HepG2 (cell line): ENCODE results near the gene PPP1R13L. TPM values are rescaled to one million over a fixed set of nuclear protein-coding genes. Genes with fewer than 3 reads are reported as not detected.

Experiments
- CC2D1A ChIP-seq: sonication (generic); formaldehyde crosslinking; IDR thresholded peaks from 2 replicates; pipeline ENCODE4 v1.8.1; 2023; ENCODE audit warnings: mild to moderate bottlenecking, missing genetic modification reagents
- HDAC2 ChIP-seq: sonication (generic); formaldehyde crosslinking; IDR thresholded peaks from 2 replicates; pipeline ENCODE4 v1.4.0; 2020; ENCODE audit warnings: missing genetic modification reagents
- HINFP ChIP-seq: sonication (generic); formaldehyde crosslinking; IDR thresholded peaks from 2 replicates; pipeline ENCODE4 v1.4.0; 2020; ENCODE audit warnings: low read depth, mild to moderate bottlenecking, missing genetic modification reagents
- KLF12 ChIP-seq: sonication (generic); formaldehyde crosslinking; IDR thresholded peaks from 2 replicates; pipeline ENCODE4 v1.4.0; 2020; ENCODE audit warnings: missing genetic modification reagents, borderline replicate concordance
- NCOA5 ChIP-seq: sonication (generic); formaldehyde crosslinking; IDR thresholded peaks from 2 replicates; pipeline ENCODE4 v1.4.0; 2020; ENCODE audit warnings: missing genetic modification reagents
- PAXIP1 ChIP-seq: sonication (generic); formaldehyde crosslinking; conservative IDR thresholded peaks from 2 replicates; pipeline ENCODE4 v1.4.0; 2020; ENCODE audit warnings: mild to moderate bottlenecking, missing genetic modification reagents, moderate library complexity
- RAD51 ChIP-seq: fragments of 450-650 bp; IDR thresholded peaks from 2 replicates; pipeline ENCODE4 v1.6.1; 2016; ENCODE audit warnings: borderline replicate concordance
- SP5 ChIP-seq: IDR thresholded peaks from 2 replicates; pipeline ENCODE4 v1.6.1; 2016; ENCODE audit warnings: low read depth, borderline replicate concordance
- THRA ChIP-seq: sonication (generic); formaldehyde crosslinking; IDR thresholded peaks from 2 replicates; pipeline ENCODE4 v1.4.0; 2020; ENCODE audit warnings: missing genetic modification reagents, borderline replicate concordance
- ZBTB8A ChIP-seq: sonication (generic); formaldehyde crosslinking; IDR thresholded peaks from 2 replicates; pipeline ENCODE4 v1.4.0; 2020; ENCODE audit warnings: mild to moderate bottlenecking, low read depth, missing genetic modification reagents, borderline replicate concordance
- ZNF274 ChIP-seq: sonication (generic); formaldehyde crosslinking; IDR thresholded peaks from 2 replicates; pipeline ENCODE4 v1.5.1; 2020; ENCODE audit warnings: mild to moderate bottlenecking, missing genetic modification reagents
- ZNF333 ChIP-seq: sonication (generic); formaldehyde crosslinking; IDR thresholded peaks from 2 replicates; pipeline ENCODE4 v1.4.0; 2020; ENCODE audit warnings: mild to moderate bottlenecking, missing genetic modification reagents, borderline replicate concordance
- ZNF430 ChIP-seq: sonication (generic); formaldehyde crosslinking; IDR thresholded peaks from 2 replicates; pipeline ENCODE4 v1.9.0; 2021; ENCODE audit warnings: mild to moderate bottlenecking, missing genetic modification reagents
- ZNF441 ChIP-seq: sonication (generic); formaldehyde crosslinking; IDR thresholded peaks from 2 replicates; pipeline ENCODE4 v1.7.0; 2021; ENCODE audit warnings: missing genetic modification reagents, borderline replicate concordance
- ZNF574 ChIP-seq: sonication (generic); formaldehyde crosslinking; IDR thresholded peaks from 2 replicates; pipeline ENCODE4 v1.4.0; 2020; ENCODE audit warnings: missing genetic modification reagents
- ZNF616 ChIP-seq: sonication (generic); formaldehyde crosslinking; IDR thresholded peaks from 2 replicates; pipeline ENCODE4 v1.5.0; 2020; ENCODE audit warnings: low read depth, mild to moderate bottlenecking, missing genetic modification reagents
- ZNF7 ChIP-seq: IDR thresholded peaks from 2 replicates; pipeline ENCODE4 v1.6.1; 2016; ENCODE audit warnings: missing biosample characterization, missing genetic modification reagents
- ZNF704 ChIP-seq: sonication (generic); formaldehyde crosslinking; IDR thresholded peaks from 2 replicates; pipeline ENCODE4 v1.8.1; 2023; ENCODE audit warnings: mild to moderate bottlenecking, inconsistent platforms, moderate library complexity, missing genetic modification reagents, borderline replicate concordance
- ZNF747 ChIP-seq: sonication (generic); formaldehyde crosslinking; IDR thresholded peaks from 2 replicates; pipeline ENCODE4 v1.8.1; 2023; ENCODE audit warnings: missing genetic modification reagents, mild to moderate bottlenecking, borderline replicate concordance
- polyA plus RNA-seq, 8 experiments: library from polyadenylated mRNA; depleted of rRNA in 3 of 8; stranded (reverse) in 7 of 8; unstranded in 1 of 8; fragments of >200 nt; fragmentation: Illumina TruSeq in 4 of 8; extraction: Trizol in 4 of 8; gene quantifications; 2 replicates each; pipeline versions ENCODE4 v1.2.1 to v1.2.3, GENCODE V29; 2011 to 2016; ENCODE audit warnings: low read depth in 4 of 8, missing spikeins in 1 of 8, mixed read lengths in 1 of 8; ENCODE audit not compliant: insufficient read depth in 1 of 8
- total RNA-seq, 5 experiments: library from RNA; depleted of rRNA; stranded (reverse); fragments of >200 nt; fragmentation: Illumina TruSeq; extraction: Trizol; gene quantifications; 2 replicates each; pipeline ENCODE4 v1.2.3, GENCODE V29; 2016; ENCODE audit warnings: low read depth in 1 of 5

PPP1R13L gene
- total and polyA plus RNA-seq, 2 of the 13 experiments (the other 11 are each of a cell fraction or from before 2014, with no cell fraction given) = 1.3 to 6.6 TPM

- TF ChIP-seq ZNF441 = peak; percentile 51; the same call in 1 of the 2 replicates
- no peak; the same call in 1 of the 2 replicates for TF ChIP-seq KLF12
- peak; percentile 68; the same call in 1 of the 2 replicates for TF ChIP-seq ZNF430 (CRISPR knock-in tag)
- TF ChIP-seq ZNF574 = peak; percentile 99
- 0 out of 2 replicates have a peak, but pooled peaks have one; percentile 80 for TF ChIP-seq ZNF333
- TF ChIP-seq NCOA5 (CRISPR knock-in tag) = no peak
- peak; percentile 61; the same call in 1 of the 2 replicates for TF ChIP-seq SP5 (CRISPR knock-in tag)
- peak; percentile 73 for TF ChIP-seq HDAC2 (CRISPR knock-in tag)
- peak; percentile 69 for TF ChIP-seq PAXIP1 (CRISPR knock-in tag)
- no peak; the same call in 1 of the 2 replicates for TF ChIP-seq ZNF616 (CRISPR knock-in tag)
- peak; percentile 80 for TF ChIP-seq THRA (CRISPR knock-in tag)
- TF ChIP-seq RAD51 = no peak
- peak; percentile 76; the same call in 1 of the 2 replicates for TF ChIP-seq ZNF704 (CRISPR knock-in tag)
- no peak for TF ChIP-seq ZBTB8A (CRISPR knock-in tag)
- TF ChIP-seq ZNF7 (CRISPR knock-in tag) = no peak
- peak; percentile 56 for TF ChIP-seq ZNF747
- 0 out of 2 replicates have a peak, but pooled peaks have one; percentile 84 for TF ChIP-seq CC2D1A (CRISPR knock-in tag)
- TF ChIP-seq ZNF274 = peak; percentile 60; the same call in 1 of the 2 replicates
- TF ChIP-seq HINFP (CRISPR knock-in tag) = peak; percentile 82
These were observed 18.8 kb upstream of the PPP1R13L start, which contains the start of gene ERCC1 (continued) for GRCh38 chr19:45423589-45424190.
